Stimulated activated naive CD8-positive, alpha-beta T cell treated with anti-CD3 and anti-CD28 coated beads, Interleukin-15, amount 100 ng/mL, for 72 hours (primary cell): Measurements from ENCODE around the gene ATF7IP.
A peak's percentile ranks its signal among the peaks of the same experiment; 100 is the strongest.
"Not testable (repeated sequence)": the region's sequence is repeated elsewhere in the genome, so short reads cannot be mapped to it uniquely, and the experiment has no call there.

Experiments
- ATAC-seq: fragments of 150-1000 bp; cut with Tn5 transposase; 2 replicates; pipeline ENCODE4 v1.10.0; 2021; ENCODE audit warnings: mild to moderate bottlenecking, moderate library complexity
- DNase-seq, 2 donors: peaks; one replicate each; pipeline ENCODE4 v3.0.0; 2021 to 2022
- H3K27ac Mint-ChIP-seq, 2 donors: one replicate each; pipeline ENCODE4 v1.8.0; 2022; ENCODE audit warnings: mild to moderate bottlenecking in 2 of 2, mixed read lengths in 2 of 2, moderate library complexity in 2 of 2
- H3K27me3 Mint-ChIP-seq: one replicate; pipeline ENCODE4 v1.8.0; 2022; ENCODE audit warnings: mixed read lengths
- H3K4me1 Mint-ChIP-seq: one replicate; pipeline ENCODE4 v1.8.0; 2022; ENCODE audit warnings: mild to moderate bottlenecking, mixed read lengths
- H3K4me3 Mint-ChIP-seq, 2 donors: one replicate each; pipeline ENCODE4 v1.8.0; 2022; ENCODE audit warnings: mild to moderate bottlenecking in 2 of 2, mixed read lengths in 2 of 2, moderate library complexity in 1 of 2
- H3K9me3 Mint-ChIP-seq, 2 donors: one replicate each; pipeline ENCODE4 v1.8.0; 2022; ENCODE audit warnings: mixed read lengths in 2 of 2

ATF7IP gene, protein sequence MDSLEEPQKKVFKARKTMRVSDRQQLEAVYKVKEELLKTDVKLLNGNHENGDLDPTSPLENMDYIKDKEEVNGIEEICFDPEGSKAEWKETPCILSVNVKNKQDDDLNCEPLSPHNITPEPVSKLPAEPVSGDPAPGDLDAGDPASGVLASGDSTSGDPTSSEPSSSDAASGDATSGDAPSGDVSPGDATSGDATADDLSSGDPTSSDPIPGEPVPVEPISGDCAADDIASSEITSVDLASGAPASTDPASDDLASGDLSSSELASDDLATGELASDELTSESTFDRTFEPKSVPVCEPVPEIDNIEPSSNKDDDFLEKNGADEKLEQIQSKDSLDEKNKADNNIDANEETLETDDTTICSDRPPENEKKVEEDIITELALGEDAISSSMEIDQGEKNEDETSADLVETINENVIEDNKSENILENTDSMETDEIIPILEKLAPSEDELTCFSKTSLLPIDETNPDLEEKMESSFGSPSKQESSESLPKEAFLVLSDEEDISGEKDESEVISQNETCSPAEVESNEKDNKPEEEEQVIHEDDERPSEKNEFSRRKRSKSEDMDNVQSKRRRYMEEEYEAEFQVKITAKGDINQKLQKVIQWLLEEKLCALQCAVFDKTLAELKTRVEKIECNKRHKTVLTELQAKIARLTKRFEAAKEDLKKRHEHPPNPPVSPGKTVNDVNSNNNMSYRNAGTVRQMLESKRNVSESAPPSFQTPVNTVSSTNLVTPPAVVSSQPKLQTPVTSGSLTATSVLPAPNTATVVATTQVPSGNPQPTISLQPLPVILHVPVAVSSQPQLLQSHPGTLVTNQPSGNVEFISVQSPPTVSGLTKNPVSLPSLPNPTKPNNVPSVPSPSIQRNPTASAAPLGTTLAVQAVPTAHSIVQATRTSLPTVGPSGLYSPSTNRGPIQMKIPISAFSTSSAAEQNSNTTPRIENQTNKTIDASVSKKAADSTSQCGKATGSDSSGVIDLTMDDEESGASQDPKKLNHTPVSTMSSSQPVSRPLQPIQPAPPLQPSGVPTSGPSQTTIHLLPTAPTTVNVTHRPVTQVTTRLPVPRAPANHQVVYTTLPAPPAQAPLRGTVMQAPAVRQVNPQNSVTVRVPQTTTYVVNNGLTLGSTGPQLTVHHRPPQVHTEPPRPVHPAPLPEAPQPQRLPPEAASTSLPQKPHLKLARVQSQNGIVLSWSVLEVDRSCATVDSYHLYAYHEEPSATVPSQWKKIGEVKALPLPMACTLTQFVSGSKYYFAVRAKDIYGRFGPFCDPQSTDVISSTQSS

DNA sequence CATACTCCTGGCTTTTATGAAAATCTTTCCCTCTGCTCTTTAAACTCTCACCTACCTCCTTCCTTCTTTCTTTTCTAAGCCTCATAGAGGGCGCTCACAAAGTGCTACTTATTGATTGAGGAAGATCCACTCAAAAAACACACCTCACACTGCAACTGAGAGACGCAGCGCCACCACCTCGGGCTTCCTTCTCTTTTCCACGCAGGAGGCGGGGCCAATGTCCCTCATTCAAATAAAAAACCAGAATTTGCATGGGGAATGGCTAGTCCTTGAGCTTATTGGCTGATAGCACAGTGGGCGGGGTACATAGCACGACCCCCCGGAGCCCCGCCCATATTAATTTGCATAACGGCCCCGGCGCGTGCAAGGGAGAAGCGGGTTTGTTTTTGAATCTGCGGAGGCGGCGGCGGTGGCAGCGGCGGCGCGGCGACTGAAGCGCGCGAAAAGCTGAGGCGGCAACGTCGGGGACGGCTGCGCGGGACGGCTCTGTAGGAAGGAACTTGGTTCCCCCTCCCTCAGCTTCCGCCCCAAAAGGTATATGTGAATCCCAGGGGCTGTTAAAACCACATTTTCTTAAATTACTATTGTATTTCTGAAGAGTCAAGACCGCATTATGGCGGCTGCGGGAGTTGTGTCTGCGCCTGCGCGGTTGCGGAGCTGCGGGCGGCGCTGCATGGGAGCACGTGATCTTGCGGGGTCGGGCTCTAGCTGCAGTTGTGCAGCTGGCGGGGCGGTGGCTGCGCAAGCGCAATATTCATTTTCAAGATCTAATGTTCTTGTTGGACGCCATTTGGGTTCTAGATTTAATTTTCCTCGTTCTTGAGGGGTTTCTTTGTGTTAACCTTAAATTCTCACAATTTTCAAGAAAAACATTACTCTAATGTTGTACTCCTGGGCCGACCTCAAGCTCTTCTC is at the start of gene ATF7IP:
Gene ATF7IP (plus strand): TSS at position 389 of the 915 bp plus-strand sequence. CDS start 58,234 bp downstream, outside the sequence.
- H3K9me3 Mint-ChIP-seq = peaks cover 0 to 4% of the 10 kb centered on the region in 2 donors
- ATAC-seq = peak; percentile 83
- H3K27ac Mint-ChIP-seq = peak within 1 kb of the TSS; percentile 98 to 99
- no peaks in the 10 kb centered on the region for H3K27me3 Mint-ChIP-seq
- H3K4me3 Mint-ChIP-seq = peak within 1 kb of the TSS; percentile 79 to 92
- peak; percentile 95 to 98 for DNase-seq
- H3K4me1 Mint-ChIP-seq = peaks cover 40% of the 10 kb centered on the region

DNA sequence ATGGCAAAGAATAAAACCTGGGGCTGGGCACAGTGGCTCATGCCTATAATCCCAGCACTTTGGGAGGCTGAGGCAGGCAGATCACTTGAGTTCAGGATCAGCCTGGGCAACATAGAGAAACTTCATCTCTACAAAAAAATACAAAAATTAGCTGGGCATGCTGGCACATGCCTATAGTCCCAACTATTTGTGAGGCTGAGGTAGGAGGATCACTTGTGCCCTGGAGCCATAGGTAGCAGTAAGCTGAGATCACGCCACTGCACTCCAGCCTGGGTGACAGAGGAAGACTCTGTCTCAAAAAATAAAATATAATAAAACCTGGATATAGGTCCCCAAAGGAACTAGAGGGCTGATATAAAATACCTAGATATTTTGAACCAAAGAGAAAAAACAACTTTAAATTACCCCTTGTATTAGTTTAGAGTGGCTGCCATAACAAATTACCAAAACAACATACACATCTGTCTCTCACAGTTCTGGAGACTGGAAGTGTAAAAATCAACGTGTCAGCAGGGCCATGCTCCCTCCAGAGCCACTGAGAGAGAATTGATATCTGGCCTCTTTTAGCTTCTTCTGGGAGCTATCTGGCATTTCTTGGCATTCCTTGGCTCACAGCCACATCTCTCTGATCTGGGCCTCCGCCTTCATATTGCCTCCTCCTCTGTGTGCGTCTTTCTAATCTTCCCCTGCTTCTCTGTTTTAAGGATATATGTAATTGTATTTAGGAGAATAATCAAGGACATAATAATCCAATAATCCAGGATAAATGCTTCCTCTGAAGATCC is 47.9 kb upstream of the ATF7IP start:
- Mint-ChIP-seq H3K4me3 (no peak overlapping the region), H3K4me1 (no peaks in the 10 kb centered on the region), H3K9me3 (no peaks in the 10 kb centered on the region), H3K27ac (no peak overlapping the region), H3K27me3 (no peaks in the 10 kb centered on the region)
- ATAC-seq (no peak), DNase-seq (no peak)

DNA sequence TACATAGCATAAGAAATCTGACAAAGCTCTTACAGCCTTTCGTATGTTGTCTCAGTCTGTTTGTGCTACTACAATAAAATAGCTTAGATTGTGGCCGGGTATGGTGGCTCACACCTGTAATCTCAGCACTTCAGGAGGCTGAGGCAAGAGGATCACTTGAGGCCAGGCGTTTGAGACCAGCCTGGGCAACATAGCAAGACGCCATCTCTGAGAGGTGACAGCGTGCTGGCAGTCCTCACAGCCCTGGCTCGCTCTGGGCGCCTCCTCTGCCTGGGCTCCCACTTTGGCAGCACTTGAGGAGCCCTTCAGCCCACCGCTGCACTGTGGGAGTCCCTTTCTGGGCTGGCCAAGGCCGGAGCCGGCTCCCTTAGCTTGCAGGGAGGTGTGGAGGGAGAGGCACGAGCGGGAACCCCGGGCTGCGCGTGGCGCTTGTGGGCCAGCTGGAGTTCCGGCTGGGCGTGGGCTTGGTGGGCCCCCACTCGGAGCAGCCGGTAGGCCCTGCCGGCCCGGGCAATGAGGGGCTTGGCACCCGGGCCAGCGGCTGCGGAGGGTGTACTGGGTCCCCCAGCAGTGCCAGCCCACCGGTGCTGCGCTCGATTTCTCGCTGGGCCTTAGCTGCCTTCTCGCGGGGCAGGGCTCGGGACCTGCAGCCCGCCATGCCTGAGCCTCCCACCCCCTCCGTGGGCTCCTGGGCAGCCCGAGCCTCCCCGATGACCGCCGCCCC is 45.6 kb upstream of the ATF7IP start:
- not testable (repeated sequence) for ATAC-seq, H3K4me1 Mint-ChIP-seq, H3K27me3 Mint-ChIP-seq

DNA sequence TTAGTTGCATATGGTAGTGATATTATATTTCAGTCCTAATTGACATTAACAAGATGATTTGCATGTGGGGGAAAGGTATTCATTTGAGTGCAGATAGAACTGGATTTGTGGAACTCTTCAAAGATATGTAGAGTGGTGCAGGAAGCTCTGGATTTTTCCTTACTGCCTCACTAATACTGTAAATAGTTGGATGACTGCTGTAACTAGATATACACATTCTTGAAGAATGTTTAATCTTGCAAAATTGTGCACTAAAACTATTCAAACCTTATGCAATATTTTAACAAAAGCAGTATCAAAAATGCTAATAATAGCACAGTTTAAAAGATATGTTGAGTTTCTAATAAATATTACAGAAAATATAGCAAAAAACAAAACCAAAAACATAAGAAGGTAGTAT is 43.1 kb upstream of the ATF7IP start:
- ATAC-seq = no peak

More for the DNA sequence above, 45.6 kb upstream of the ATF7IP start:
- not testable (repeated sequence) for H3K4me3 Mint-ChIP-seq, H3K9me3 Mint-ChIP-seq, H3K27ac Mint-ChIP-seq, DNase-seq

DNA sequence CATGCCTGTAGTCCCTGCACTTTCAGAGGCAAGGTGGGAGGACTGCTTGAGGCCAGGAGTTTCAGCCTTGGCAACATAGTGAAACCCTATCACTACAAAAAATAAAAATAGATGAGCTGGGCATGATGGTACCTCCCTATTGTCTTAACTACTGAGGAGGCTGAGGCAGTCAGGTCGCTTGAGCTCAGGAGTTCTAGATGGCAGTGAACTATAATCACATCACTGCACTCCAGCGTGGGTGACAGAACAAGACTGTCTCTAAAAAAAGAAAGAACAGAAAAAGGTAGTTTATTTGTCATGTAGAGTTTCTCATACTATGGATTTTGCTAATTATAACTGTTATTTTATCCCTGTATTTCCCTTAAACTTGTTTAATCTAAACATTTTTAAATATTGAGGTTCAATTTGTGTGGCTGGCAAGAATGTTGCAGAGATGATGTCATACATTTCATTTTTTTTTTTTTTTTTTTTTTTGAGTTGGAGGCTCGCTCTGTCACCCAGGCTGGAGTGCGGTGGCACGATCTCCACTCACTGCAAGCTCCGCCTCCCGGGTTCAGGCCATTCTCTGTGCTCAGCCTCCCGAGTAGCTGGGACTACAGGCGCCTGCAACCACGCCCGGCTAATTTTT is 39.7 kb upstream of the ATF7IP start:
- Mint-ChIP-seq H3K27ac (no peak overlapping the region), H3K4me3 (no peak overlapping the region), H3K27me3 (no peaks in the 10 kb centered on the region), H3K9me3 (peaks cover 0 to 2% of the 10 kb centered on the region in 2 donors), H3K4me1 (no peaks in the 10 kb centered on the region)
- no peak for DNase-seq
- no peak for ATAC-seq

More for the DNA sequence above, 43.1 kb upstream of the ATF7IP start:
- DNase-seq = no peak
- H3K4me3 Mint-ChIP-seq = no peak overlapping the region
- H3K4me1 Mint-ChIP-seq = no peaks in the 10 kb centered on the region
- H3K27ac Mint-ChIP-seq = no peak overlapping the region
- no peaks in the 10 kb centered on the region for H3K27me3 Mint-ChIP-seq
- no peaks in the 10 kb centered on the region for H3K9me3 Mint-ChIP-seq

DNA sequence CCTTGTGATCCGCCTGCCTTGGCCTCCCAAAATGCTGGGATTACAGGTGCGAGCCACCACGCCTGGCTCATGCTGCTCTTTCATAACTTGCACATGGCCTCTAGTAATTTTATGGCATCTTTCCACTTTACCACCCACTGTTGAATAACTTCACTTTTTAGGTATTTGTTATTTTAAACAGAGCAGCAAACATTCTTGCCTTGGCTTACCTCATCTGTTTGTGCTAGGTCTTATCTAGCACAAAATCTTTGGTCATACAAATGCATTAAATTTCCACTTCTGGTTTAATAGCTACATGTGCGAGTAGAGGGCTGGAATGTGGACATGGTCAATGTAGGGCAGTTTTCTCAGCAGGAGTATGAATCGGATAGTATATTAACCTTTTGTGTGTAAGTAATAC is 38.8 kb upstream of the ATF7IP start:
- no peak for ATAC-seq
- DNase-seq = no peak
- Mint-ChIP-seq H3K27ac (no peak overlapping the region), H3K4me3 (no peak overlapping the region), H3K9me3 (peaks cover 0 to 6% of the 10 kb centered on the region in 2 donors), H3K4me1 (no peaks in the 10 kb centered on the region), H3K27me3 (no peaks in the 10 kb centered on the region)

DNA sequence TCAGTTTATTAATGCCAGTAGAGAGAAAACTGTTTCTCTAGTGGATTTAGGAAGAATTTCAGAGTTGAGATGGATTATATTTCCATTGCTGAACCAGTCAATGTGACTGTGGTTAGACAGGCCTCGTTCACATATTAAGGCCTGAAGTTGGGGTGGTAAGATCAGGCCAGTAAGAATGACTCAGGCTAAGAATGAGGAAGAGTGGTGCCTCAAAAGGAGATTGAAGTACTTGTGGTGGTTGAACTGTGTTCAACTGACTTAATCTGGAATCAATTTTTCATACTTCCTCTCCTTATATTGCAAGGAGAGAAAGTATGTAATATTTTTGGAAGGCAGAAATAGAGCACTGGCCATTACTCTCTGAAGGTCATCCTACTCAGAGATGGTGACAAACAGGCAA is 37.8 kb upstream of the ATF7IP start:
- H3K9me3 Mint-ChIP-seq = peaks cover 0 to 16% of the 10 kb centered on the region in 2 donors
- no peaks in the 10 kb centered on the region for H3K27me3 Mint-ChIP-seq
- ATAC-seq (no peak), DNase-seq (no peak)
- no peaks in the 10 kb centered on the region for H3K4me1 Mint-ChIP-seq
- H3K4me3 Mint-ChIP-seq = no peak overlapping the region
- H3K27ac Mint-ChIP-seq = no peak overlapping the region

DNA sequence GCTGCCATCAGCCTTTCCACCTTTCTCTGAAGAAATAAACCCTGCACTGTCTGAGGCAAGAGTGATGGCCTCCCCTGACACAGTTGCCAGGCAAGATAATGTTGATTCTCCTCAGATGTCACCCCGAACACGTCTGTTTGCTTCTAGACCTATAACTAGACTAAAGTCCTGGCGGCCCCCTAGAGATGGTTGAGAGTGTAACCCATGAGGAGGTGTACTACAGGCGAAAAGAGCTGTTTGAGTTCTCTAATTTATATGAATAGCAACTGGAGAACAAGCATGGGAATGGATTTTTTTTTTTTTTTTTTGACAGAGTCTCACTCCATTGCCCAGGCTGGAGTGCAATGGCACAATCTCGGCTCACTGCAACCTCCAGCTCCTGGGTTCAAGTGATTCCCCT is 33.0 kb upstream of the ATF7IP start:
- Mint-ChIP-seq H3K4me3 (no peak overlapping the region), H3K9me3 (peaks cover 0 to 41% of the 10 kb centered on the region in 2 donors), H3K4me1 (no peaks in the 10 kb centered on the region), H3K27ac (no peak overlapping the region), H3K27me3 (no peaks in the 10 kb centered on the region)
- DNase-seq (no peak), ATAC-seq (no peak)

DNA sequence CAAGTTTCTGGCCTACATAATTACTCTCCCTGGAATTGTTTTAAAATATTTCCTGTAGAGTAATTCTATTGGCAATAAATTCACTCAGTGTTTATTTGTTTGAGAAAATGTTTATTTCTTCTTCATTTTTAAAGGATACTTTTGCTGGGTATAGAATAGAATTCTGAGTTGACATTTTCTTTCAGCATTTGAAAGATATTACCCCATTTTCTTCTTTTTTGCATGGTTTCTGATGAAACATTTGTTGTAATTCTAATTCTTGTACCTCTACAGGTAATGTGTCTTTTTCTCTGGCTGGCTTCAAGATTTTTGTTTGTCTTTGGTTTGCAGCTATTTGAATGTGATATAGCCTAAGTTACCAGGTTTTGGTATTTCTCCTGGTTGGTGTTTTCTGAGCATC is 25.1 kb upstream of the ATF7IP start:
- no peak for ATAC-seq
- no peaks in the 10 kb centered on the region for H3K27me3 Mint-ChIP-seq
- no peak for DNase-seq
- H3K9me3 Mint-ChIP-seq = peaks cover 19 to 47% of the 10 kb centered on the region in 2 donors
- no peak overlapping the region for H3K4me3 Mint-ChIP-seq
- H3K27ac Mint-ChIP-seq = no peak overlapping the region
- no peaks in the 10 kb centered on the region for H3K4me1 Mint-ChIP-seq

DNA sequence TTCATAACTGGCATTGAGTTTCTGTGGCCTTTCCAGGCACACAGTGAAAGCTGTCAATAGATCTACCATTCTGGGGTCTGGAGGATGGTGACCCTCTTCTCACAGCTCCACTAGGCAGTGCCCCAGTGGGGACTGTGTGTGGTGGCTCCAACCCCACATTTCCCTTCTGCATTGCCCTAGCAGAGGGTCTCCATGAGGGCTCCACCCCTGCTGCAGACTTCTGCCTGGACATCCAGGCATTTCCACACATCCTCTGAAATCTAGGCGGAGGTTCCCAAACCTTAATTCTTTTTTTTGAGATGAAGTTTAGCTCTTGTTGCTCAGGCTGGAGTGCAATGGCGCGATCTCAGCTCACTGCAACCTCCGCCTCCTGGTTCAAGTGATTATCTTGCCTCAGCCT is 14.0 kb upstream of the ATF7IP start:
- H3K9me3 Mint-ChIP-seq = peaks cover 33 to 40% of the 10 kb centered on the region in 2 donors
- not testable (repeated sequence) for H3K27me3 Mint-ChIP-seq, H3K4me3 Mint-ChIP-seq

DNA sequence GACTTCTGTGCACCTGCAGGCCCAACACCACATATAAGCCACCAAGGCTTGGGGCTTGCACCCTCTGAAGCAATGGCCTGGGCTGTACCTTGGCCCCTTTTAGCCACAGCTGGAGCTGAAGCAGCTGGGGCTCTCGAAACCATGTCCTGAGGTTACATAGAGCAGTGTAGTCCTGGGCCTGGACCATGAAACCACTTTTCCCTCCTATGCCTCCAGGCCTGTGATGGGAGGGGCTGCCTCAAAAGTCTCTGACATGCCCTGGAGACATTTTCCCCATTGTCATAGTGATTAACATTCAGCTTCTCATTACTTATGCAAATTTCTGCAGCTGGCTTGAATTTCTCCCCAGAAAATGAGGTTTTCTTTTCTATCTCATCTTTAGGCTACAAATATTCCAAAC is 13.4 kb upstream of the ATF7IP start:
- ATAC-seq, H3K4me1 Mint-ChIP-seq, DNase-seq, H3K27ac Mint-ChIP-seq, H3K4me3 Mint-ChIP-seq, H3K27me3 Mint-ChIP-seq: not testable (repeated sequence)
- peaks cover 33 to 40% of the 10 kb centered on the region in 2 donors for H3K9me3 Mint-ChIP-seq

More for the DNA sequence above, 14.0 kb upstream of the ATF7IP start:
- not testable (repeated sequence) for H3K27ac Mint-ChIP-seq, ATAC-seq, H3K4me1 Mint-ChIP-seq, DNase-seq

DNA sequence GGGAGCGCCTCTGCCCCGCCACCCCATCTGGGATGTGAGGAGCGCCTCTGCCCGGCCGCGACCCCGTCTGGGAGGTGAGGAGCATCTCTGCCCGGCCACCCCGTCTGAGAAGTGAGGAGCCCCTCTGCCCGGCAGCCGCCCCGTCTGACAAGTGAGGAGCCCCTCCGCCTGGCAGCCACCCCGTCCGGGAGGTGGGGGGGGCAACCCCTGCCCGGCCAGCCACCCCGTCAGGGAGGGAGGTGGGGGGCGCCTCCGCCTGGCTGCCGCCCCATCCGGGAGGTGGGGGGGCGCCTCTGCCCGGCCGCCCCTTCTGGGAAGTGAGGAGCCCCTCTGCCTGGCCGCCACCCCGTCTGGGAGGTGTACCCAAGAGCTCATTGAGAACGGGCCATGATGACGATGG is 10.8 kb upstream of the ATF7IP start:
- H3K9me3 Mint-ChIP-seq = peaks cover 33 to 40% of the 10 kb centered on the region in 2 donors
- not testable (repeated sequence) for DNase-seq, ATAC-seq, H3K4me3 Mint-ChIP-seq, H3K4me1 Mint-ChIP-seq, H3K27me3 Mint-ChIP-seq, H3K27ac Mint-ChIP-seq

DNA sequence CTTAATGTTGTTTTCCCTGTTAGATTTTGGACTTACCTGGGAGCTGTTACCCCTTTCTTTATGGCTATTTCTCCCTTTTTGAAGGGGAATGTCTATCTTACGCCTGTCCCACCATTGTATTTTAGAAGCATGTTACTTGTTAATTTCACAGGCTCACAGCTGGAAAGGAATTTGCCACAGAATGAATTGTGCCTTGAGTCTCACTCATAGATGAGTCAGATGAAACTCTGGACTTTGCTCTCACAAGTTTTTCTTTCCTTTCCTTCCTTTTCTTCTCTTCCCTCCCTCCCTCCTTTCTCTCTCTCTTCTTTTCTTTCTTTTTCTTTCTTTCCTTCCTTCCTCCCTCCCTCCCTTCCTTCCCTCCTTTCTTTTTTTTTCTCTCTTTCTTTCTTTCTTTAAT is 9.3 kb upstream of the ATF7IP start:
- no peak overlapping the region for H3K27ac Mint-ChIP-seq
- H3K4me1 Mint-ChIP-seq = no peaks in the 10 kb centered on the region
- no peak overlapping the region for H3K4me3 Mint-ChIP-seq
- H3K27me3 Mint-ChIP-seq = no peaks in the 10 kb centered on the region
- H3K9me3 Mint-ChIP-seq = peaks cover 20 to 26% of the 10 kb centered on the region in 2 donors
- ATAC-seq (no peak), DNase-seq (no peak)
